LNCaP clone FGC (cell line): ENCODE measurements around the gene CACNA1C.

Experiments
- DNase-seq: peaks from one replicate; pipeline ENCODE4 v3.0.0-alpha.2; 2011; ENCODE audit warnings: low read depth
- H3K4me3 ChIP-seq: 2 replicates; pipeline ENCODE4 v1.5.1; 2011; ENCODE audit warnings: mild to moderate bottlenecking, low read depth, low read length, control low read depth
- CTCF ChIP-seq: IDR thresholded peaks from 2 replicates; pipeline ENCODE4 v1.5.1; 2012; ENCODE audit warnings: mild to moderate bottlenecking; ENCODE audit not compliant: control insufficient read depth, insufficient read depth; ENCODE audit errors: extremely low read depth

CACNA1C gene

GRCh38 chr12:2263901-2264300 is 211.1 kb downstream of the CACNA1C start:
- DNase-seq, result no peak
- no peak overlapping the region for H3K4me3 ChIP-seq
- TF ChIP-seq CTCF, result no peak

DNA sequence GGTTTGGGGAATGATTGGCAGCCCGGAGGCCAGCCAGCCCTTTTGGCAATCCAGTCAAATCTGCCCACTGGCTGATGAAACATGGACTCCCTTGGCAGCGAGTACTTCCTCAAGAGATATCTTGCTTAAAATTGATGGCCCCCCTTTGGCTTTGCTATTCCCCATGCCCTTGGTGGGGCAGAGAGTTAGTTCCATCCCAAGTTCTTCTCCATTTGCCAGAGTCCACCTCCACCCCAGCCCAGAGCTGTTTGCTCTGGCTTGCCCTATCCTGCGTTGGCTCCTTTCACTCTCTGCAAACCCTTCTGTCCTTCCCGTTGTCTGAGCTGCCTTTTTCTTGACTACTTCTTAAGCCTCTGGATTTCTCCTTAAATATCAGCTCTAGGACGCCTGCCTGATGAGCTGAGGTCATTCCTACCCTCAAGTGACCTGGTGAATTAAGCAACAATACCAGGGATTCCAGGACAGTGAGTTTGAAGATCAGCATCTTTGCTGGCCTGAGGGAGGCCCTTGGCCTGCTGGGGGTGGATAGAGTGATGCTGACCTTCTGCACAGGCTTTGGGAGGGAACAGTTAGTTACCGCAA is 212.0 kb downstream of the CACNA1C start:
- DNase-seq, result no peak
- TF ChIP-seq CTCF, result no peak
- H3K4me3 ChIP-seq, result no peak overlapping the region

GRCh38 chr12:2265461-2266167 is 212.8 kb downstream of the CACNA1C start:
- no peak for TF ChIP-seq CTCF
- H3K4me3 ChIP-seq, result no peak overlapping the region
- DNase-seq, result no peak

GRCh38 chr12:2266666-2267620 is 214.2 kb downstream of the CACNA1C start:
- TF ChIP-seq CTCF, result no peak
- H3K4me3 ChIP-seq, result no peak overlapping the region
- no peak for DNase-seq

- no peak for DNase-seq
- no peak overlapping the region for H3K4me3 ChIP-seq
These were observed 215.1 kb downstream of the CACNA1C start for GRCh38 chr12:2267703-2268470.

More at GRCh38 chr12:2267703-2268470, 215.1 kb downstream of the CACNA1C start:
- no peak for TF ChIP-seq CTCF
